ENCODE measurements around the gene NR2E1.

Gene NR2E1

GRCh38 chr6:108165714-108166663 lies at the start of gene NR2E1:
Gene NR2E1 (plus strand): TSS chr6:108166022. CDS start chr6:108166766, 744 bp downstream.
- DNase-seq: no peak

GRCh38 chr6:108116546-108117426 lies 49.0 kb upstream of the NR2E1 start:
- DNase-seq: no peak

GRCh38 chr6:108117427-108118358 lies 48.1 kb upstream of the NR2E1 start:
- peak; percentile 8 for DNase-seq

- DNase-seq: no peak
Observed at GRCh38 chr6:108118359-108118724, 47.5 kb upstream of the NR2E1 start.

GRCh38 chr6:108118810-108119768 lies 46.7 kb upstream of the NR2E1 start:
- no peak for DNase-seq

GRCh38 chr6:108119769-108120141 lies 46.1 kb upstream of the NR2E1 start:
- no peak for DNase-seq

GRCh38 chr6:108120311-108120710 lies 45.5 kb upstream of the NR2E1 start:
- DNase-seq: no peak

- DNase-seq: no peak
Observed at GRCh38 chr6:108121612-108122011, 44.2 kb upstream of the NR2E1 start.

GRCh38 chr6:108123481-108123929 lies 42.3 kb upstream of the NR2E1 start:
- DNase-seq: no peak

- no peak for DNase-seq
Observed at GRCh38 chr6:108123946-108124345, 41.9 kb upstream of the NR2E1 start.

- DNase-seq: no peak
Observed at GRCh38 chr6:108127056-108127455, 38.8 kb upstream of the NR2E1 start.

- DNase-seq: no peak
Observed at GRCh38 chr6:108127826-108128225, 38.0 kb upstream of the NR2E1 start.

GRCh38 chr6:108130262-108130661 lies 35.6 kb upstream of the NR2E1 start:
- no peak for DNase-seq

GRCh38 chr6:108132863-108133262 lies 33.0 kb upstream of the NR2E1 start:
- DNase-seq: no peak

GRCh38 chr6:108133594-108134179 lies 32.1 kb upstream of the NR2E1 start:
- no peak for DNase-seq

- no peak for DNase-seq
Observed at GRCh38 chr6:108134213-108134970, 31.4 kb upstream of the NR2E1 start.

GRCh38 chr6:108142240-108142639 lies 23.6 kb upstream of the NR2E1 start:
- no peak for DNase-seq

GRCh38 chr6:108145639-108146038 lies 20.2 kb upstream of the NR2E1 start:
- no peak for DNase-seq

GRCh38 chr6:108152446-108152845 lies 13.4 kb upstream of the NR2E1 start:
- DNase-seq: no peak
